Glutamatergic neuron (in vitro differentiated cells): ENCODE measurements around the gene PLCG1. TPM values are rescaled to one million over a fixed set of nuclear protein-coding genes. Genes with fewer than 3 reads are reported as not detected.

Experiments used
- DNase-seq: peaks from one replicate; pipeline ENCODE4 v3.0.0; 2022
- H3K27ac Mint-ChIP-seq: one replicate; pipeline ENCODE4 v1.8.0; 2020; ENCODE audit warnings: mild to moderate bottlenecking, mixed read lengths, inconsistent platforms; ENCODE audit not compliant: unreplicated experiment
- H3K27me3 Mint-ChIP-seq: one replicate; pipeline ENCODE4 v1.8.0; 2020; ENCODE audit warnings: mild to moderate bottlenecking, moderate library complexity, mixed read lengths, inconsistent platforms; ENCODE audit not compliant: unreplicated experiment
- H3K36me3 Mint-ChIP-seq: one replicate; pipeline ENCODE4 v1.8.0; 2020; ENCODE audit warnings: mild to moderate bottlenecking, mixed read lengths, inconsistent platforms; ENCODE audit not compliant: unreplicated experiment
- H3K4me1 Mint-ChIP-seq: one replicate; pipeline ENCODE4 v1.8.0; 2020; ENCODE audit warnings: mild to moderate bottlenecking, low read depth, mixed read lengths, inconsistent platforms; ENCODE audit not compliant: unreplicated experiment
- H3K4me3 Mint-ChIP-seq: one replicate; pipeline ENCODE4 v1.8.0; 2020; ENCODE audit warnings: mild to moderate bottlenecking, mixed read lengths, inconsistent platforms; ENCODE audit not compliant: unreplicated experiment
- H3K9me3 Mint-ChIP-seq: one replicate; pipeline ENCODE4 v1.8.0; 2020; ENCODE audit warnings: mild to moderate bottlenecking, moderate library complexity, mixed read lengths, inconsistent platforms; ENCODE audit not compliant: unreplicated experiment
- total RNA-seq: library from RNA; stranded (reverse); fragmentation: NEBNext Ultra II Directional; extraction: Animal tissue kit (Norgen Biotek cat#: 25700); gene quantifications from one replicate; pipeline ENCODE4 v1.2.1, GENCODE V29; 2021; ENCODE audit not compliant: unreplicated experiment
- TF ChIP-seq, protein P1 (sequence below): fragments of 200-600 bp; sonication (generic); IDR thresholded peaks from one replicate; pipeline ENCODE4 v1.5.0; 2021; ENCODE audit not compliant: partially characterized antibody, unreplicated experiment

Gene PLCG1
- total RNA-seq, 1 donor from 2014 or later, result 458 TPM

DNA sequence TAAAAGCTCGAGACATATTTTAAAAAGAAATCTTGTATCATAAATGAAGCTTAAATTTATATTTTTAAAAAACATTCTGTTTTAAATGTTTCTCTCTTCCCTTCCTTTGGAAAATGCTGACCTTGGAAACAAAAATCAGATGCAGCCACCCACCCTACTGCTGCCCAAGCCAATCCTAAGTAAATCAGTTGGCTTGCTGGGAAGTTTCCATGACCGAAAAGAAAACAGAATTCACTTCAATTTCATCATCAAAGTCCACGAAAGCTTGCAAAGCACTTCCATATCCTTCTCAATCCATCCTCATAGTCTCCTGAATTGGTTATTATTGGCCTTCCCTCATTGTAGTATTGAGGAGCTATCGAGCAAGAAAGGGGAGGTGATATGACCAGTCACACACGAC, 80.1 kb downstream of the PLCG1 start:
- no peak overlapping the region for H3K4me3 Mint-ChIP-seq
- H3K36me3 Mint-ChIP-seq, result no peaks in the 10 kb centered on the region
- TF ChIP-seq, protein P1, sequence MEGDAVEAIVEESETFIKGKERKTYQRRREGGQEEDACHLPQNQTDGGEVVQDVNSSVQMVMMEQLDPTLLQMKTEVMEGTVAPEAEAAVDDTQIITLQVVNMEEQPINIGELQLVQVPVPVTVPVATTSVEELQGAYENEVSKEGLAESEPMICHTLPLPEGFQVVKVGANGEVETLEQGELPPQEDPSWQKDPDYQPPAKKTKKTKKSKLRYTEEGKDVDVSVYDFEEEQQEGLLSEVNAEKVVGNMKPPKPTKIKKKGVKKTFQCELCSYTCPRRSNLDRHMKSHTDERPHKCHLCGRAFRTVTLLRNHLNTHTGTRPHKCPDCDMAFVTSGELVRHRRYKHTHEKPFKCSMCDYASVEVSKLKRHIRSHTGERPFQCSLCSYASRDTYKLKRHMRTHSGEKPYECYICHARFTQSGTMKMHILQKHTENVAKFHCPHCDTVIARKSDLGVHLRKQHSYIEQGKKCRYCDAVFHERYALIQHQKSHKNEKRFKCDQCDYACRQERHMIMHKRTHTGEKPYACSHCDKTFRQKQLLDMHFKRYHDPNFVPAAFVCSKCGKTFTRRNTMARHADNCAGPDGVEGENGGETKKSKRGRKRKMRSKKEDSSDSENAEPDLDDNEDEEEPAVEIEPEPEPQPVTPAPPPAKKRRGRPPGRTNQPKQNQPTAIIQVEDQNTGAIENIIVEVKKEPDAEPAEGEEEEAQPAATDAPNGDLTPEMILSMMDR, result no peak
- no peaks in the 10 kb centered on the region for H3K9me3 Mint-ChIP-seq
- DNase-seq, result no peak
- no peaks in the 10 kb centered on the region for H3K4me1 Mint-ChIP-seq
- no peaks in the 10 kb centered on the region for H3K27me3 Mint-ChIP-seq
- no peak overlapping the region for H3K27ac Mint-ChIP-seq

DNA sequence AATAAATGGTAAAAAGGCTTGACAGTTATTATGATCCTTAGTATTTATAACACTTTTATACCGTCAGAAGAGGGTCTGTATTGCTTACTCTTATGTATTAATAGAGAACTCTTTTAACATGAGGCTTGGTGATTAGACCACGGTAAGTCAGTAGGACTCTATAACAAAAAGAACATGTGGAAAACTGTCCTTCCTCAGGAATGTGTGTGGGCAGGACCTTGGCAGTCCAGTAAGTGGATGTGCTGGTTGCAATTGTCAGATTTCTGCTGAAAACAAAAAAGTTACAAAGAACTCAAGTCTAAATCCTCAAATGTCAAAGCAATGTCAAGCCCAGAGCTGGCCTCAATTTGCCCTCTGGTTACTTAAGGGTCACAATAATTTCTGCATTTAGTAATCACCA, 81.1 kb downstream of the PLCG1 start:
- Mint-ChIP-seq H3K27me3 (no peaks in the 10 kb centered on the region), H3K36me3 (no peaks in the 10 kb centered on the region), H3K4me1 (no peaks in the 10 kb centered on the region), H3K27ac (no peak overlapping the region), H3K9me3 (no peaks in the 10 kb centered on the region), H3K4me3 (no peak overlapping the region)
- no peak for DNase-seq
- TF ChIP-seq, protein P1, result no peak

DNA sequence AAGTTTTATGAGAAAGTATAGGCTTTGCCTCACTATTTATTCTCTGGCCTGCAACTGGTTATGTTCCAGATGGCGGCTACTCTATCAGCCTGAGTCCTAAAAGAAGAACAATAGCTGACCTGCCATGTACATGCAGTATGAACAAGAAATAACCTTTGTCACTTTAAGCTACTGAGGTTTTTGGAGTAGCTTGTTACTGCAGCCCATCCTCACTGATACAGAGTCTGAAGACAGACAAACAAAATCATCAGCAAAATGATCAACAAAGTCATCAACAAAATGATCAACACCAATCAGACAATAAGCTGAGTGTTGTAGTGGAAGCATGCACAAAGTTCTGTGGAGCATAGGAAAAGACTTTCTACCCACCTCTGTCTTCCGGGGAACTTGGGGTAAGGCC, 82.5 kb downstream of the PLCG1 start:
- Mint-ChIP-seq H3K9me3 (no peaks in the 10 kb centered on the region), H3K27me3 (no peaks in the 10 kb centered on the region), H3K36me3 (no peaks in the 10 kb centered on the region), H3K4me3 (no peak overlapping the region), H3K4me1 (no peaks in the 10 kb centered on the region), H3K27ac (no peak overlapping the region)
- TF ChIP-seq, protein P1, result no peak
- no peak for DNase-seq

DNA sequence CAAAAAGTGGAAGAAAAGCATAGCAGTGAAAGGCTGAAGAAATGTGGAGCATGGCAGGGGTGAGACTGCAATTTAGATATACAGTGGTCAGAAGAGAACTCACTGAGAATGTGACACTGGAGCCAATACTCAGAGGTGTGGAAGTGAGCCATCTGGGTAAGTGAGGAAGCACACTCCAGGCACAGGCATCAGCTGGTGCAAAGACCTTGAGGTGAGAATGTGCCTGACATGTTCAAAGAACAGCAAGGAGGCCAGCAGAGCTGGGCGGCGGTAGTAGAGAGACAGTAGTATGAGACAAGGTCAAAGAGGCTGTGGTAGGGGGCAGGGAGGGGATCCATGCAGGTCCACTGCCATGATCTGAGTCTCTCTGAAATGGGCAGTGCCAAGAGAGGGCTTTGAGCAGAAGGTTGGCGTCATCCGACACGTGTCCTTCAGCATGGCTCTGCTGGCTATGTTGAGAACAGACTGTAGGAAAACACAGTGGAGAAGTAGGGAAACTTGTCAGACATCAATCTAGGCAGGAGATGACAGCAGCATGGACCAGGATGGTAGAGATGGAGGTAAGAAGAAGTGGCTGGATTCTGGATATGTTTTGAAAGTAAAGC, 84.4 kb downstream of the PLCG1 start:
- Mint-ChIP-seq H3K4me3 (no peak overlapping the region), H3K4me1 (no peaks in the 10 kb centered on the region), H3K27ac (no peak overlapping the region), H3K27me3 (no peaks in the 10 kb centered on the region), H3K9me3 (no peaks in the 10 kb centered on the region), H3K36me3 (no peaks in the 10 kb centered on the region)
- DNase-seq, result no peak
- TF ChIP-seq, protein P1, result no peak

DNA sequence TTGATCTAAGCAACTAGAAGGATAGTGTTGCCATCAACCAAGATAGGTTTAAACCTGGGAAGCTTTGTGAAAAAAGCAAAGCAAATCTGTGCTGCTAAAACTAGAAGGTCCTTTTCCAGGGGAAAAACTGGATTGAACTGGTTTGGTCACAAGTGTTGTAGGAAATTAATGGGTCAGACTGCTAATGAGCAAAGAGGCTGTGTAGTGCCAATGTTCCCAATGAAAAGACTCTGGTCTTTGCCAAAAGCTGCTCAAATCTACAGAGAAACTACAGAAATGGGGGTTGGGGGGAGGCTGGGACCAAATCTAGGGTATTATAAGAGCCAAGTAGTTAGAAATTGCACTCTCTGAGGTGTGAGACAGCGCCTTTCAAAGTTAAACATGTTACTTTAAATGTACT, 85.0 kb downstream of the PLCG1 start:
- TF ChIP-seq, protein P1, result no peak
- H3K4me1 Mint-ChIP-seq, result no peaks in the 10 kb centered on the region
- no peak for DNase-seq
- no peaks in the 10 kb centered on the region for H3K36me3 Mint-ChIP-seq
- H3K9me3 Mint-ChIP-seq, result no peaks in the 10 kb centered on the region
- H3K27me3 Mint-ChIP-seq, result no peaks in the 10 kb centered on the region
- no peak overlapping the region for H3K4me3 Mint-ChIP-seq
- no peak overlapping the region for H3K27ac Mint-ChIP-seq
